GM18873 (cell line): ENCODE measurements around the gene RIN3.
"Not testable (repeated sequence)": the region's sequence is repeated elsewhere in the genome, so short reads cannot be mapped to it uniquely, and the experiment has no call there.

ENCODE experiments used
- ATAC-seq: cut with Tn5 transposase; IDR thresholded peaks from one replicate; pipeline ENCODE4 v1.9.1; 2021; ENCODE audit warnings: mild to moderate bottlenecking, moderate library complexity, moderate number of reproducible peaks; ENCODE audit not compliant: unreplicated experiment, low FRiP score

Gene RIN3

GRCh38 chr14:92638904-92639303, 125.3 kb downstream of the RIN3 start:
- no peak for ATAC-seq

- ATAC-seq: not testable (repeated sequence)
These were observed 126.0 kb downstream of the RIN3 start for GRCh38 chr14:92639472-92640117.

GRCh38 chr14:92641306-92641705, 127.7 kb downstream of the RIN3 start:
- ATAC-seq: no peak

GRCh38 chr14:92644171-92644969, 130.8 kb downstream of the RIN3 start:
- ATAC-seq: no peak

DNA sequence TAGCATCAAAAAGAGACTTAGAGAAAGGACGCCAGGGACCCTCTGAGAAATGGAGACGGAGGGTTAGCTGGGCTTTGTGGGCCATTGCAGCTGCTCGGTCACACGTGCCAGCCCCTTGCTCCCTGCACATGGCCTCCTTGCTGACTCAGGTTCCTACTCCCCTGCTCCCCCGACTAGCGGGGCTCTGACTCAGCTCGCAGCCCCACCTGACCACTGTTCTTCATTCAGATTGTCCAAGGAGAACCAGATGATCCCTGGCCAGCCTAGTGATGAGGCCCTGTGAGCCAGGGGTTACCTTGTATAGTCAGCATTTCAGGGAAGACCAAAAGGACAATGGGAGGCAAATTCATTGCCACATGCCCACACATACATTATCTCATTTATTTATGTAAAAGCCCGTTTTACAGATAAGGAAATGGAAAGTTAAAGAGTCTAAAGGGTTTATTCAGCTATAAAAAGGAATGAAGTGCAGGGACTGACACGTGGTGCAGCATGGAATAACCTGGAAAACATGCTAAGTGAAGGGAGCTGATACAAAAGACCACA, 131.5 kb downstream of the RIN3 start:
- no peak for ATAC-seq

- no peak for ATAC-seq
These were observed 132.4 kb downstream of the RIN3 start for GRCh38 chr14:92645841-92646478.

DNA sequence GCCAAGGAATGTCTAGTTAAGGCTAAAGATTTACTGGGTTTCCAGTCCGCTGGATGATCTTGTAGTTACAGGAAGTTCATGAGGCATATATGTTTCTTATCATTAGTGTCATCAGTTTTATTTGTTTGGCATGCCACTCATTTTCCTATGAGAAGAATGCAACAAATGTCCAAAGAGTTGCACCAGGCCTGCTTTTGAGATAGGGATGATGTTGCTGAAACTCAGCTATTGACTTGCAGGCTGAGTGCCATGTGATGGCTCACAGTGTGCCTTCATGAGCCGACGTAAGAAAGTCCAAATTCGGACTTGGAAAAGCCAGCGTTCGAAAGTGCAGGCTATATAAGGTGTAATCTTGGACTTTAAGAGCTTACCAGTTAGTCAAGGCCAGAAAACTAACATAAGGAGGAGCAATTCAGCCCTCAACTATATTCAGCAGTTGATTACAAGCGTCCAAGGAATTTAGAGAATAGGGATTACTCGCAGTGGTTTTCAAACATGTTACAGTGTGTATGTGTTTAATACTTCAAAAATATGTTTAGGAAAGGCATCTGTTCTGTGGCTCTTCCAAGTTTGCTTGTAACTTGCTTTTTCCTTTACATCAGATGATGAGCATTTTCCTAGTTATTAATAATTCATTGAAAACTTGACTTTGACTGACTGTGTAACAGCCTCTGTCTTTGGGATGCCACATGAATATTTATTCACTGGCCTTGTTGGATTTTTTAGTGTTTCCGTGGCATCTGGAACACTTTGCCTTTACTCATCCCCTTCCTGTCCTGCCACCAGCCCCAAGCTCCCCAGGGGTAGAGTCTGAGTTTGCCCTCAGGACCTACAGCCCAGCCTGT, 133.6 kb downstream of the RIN3 start:
- no peak for ATAC-seq

DNA sequence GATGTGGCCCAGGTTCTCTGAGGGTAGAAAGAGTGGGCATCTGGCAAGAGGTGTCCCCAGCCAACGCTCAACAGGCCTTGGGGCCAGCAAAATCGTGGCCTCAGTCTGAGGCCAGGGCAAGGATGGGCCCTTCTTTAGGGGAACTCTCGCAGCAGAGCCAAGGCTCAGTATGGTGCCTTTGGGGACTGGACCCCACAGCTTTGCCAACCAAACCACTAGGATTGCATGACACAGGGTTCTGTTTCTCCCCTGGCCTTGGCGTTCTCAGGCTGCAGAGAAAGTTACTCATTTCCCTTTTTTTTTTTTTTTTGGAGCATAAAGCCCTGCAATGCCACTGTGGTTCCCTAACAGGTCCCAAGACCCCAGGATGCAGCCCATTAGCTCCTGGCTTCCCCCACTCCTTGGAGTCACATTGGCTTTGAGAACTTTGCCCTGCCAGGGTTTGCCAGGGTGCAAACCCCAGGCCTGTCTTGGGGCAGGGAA, 134.3 kb downstream of the RIN3 start:
- ATAC-seq: no peak

DNA sequence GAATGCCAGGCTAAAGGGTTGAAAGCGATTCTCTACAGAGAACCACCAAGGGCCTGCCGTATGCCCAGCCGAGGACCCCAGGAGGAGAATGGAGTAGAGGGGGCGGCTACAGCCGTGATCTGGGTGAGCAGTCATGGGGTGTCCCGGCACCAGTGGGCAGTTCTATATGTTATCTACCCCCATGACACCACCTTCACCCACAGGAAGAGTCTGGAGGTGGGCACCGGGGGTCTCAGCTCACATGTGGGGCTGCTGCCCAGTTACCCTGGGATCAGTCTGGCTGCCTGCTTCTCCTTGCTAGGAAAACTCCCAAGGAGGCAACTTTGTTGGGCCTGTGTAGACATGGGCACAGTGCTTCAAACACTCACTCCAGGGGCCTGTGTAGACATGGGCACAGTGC, 135.5 kb downstream of the RIN3 start:
- no peak for ATAC-seq

DNA sequence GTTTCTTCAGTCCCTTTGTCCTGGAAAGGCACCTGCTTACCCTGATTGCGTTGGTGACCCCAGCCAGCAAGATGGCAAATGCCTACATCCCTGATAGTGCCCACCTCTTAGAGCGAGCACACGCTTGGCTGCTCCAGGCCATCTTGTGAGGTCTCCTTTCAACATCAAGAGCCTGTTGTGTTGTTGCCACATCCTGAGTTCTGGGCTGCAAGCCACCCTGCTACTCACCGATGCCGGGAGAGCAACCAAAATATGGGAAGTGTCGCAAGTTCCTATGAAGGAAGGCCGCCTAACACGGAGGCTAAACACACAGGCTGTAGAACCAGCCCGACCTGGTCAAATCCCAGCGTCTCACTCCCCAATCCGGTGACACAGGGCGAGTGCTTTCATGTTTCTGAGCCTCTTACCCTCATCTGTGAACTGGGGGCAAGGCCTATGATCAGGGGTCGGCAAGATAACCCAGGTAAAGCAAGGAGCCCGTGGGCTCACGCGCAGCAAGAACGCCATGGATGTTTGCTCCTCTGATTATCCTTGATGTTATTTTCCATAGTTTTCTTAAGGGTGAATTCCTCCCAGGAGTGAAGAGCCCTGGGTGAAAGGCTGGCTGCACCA, 136.5 kb downstream of the RIN3 start:
- no peak for ATAC-seq

DNA sequence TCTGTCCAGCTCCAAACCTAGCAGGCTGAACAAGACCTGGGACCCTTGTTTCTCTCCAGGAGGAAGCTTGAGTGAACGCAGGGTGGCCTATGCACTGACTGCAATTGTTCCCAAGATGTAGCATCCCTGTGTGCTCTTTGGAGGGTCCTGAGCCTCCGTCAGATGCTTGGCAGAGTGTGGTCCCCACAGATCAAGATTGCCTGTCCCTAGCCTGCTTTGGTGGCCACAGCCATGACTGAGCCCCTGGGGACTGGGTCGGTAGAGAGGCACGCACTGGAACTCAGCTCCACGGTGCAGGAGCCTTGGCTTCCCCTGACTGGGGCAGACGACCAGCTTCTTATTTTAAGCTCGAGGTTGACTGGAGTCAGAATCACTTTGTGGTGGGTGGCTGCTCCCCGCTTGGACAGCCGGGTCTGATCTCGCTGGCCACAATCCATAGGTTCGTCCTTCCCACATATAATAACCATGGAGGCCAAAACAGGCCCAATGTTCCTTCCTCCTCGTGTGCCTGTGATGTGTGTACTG, 137.1 kb downstream of the RIN3 start:
- no peak for ATAC-seq

DNA sequence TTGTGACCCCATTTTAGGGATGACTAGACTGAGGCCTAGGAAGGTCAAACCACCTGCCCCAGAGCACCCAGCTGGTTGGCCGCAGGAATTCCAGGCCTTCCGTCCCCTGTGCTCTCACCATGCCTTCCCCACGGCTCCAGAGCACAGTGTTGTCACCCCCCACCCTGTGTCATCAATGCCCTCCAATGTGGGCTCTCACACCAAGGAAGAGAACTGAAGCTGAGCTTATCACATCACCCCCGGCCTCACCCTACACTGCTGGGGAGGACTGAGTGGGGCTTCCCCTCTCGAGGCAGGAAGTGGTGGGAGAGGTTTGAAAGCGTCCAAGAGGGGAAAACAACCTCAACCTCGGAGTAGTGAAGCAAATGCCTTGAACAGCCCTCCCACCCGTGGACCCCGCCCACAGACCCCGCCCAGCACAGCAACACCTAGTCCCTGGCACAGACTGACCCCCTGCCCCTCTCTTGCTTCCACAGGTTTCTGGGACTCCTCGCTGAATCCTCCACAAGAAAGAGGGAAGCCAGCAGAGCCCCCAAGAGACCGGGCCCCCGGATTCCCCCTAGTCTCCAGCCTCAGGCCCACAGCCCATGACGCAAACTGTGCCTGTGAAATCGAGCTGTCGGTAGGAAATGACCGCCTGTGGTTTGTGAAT, 137.7 kb downstream of the RIN3 start:
- peak; percentile 73 for ATAC-seq

GRCh38 chr14:92651758-92652406, 138.3 kb downstream of the RIN3 start:
- ATAC-seq: no peak

GRCh38 chr14:92652413-92653151, 139.0 kb downstream of the RIN3 start:
- no peak for ATAC-seq

- no peak for ATAC-seq
These were observed 139.6 kb downstream of the RIN3 start for GRCh38 chr14:92653162-92653651.

- ATAC-seq: no peak
These were observed 140.8 kb downstream of the RIN3 start for GRCh38 chr14:92654239-92654901.
